WTC11 (cell line): Measurements from ENCODE around the gene IL20RA. TPM values are rescaled to one million over a fixed set of nuclear protein-coding genes. Genes with fewer than 3 reads are reported as not detected.

Experiments used
- ATAC-seq: fragments of 200-7000 bp; cut with Tn5 transposase; 2 replicates; pipeline ENCODE4 v1.10.0; 2021; ENCODE audit warnings: mild to moderate bottlenecking, moderate library complexity
- CTCF ChIA-PET: fragments of 300-600 bp; sonication (Branson Sonifier 250); formaldehyde crosslinking; loops from one replicate; lab custom pipeline; 2021; ENCODE audit warnings: antibody characterized with exemption; lab: Charles Lee
- POLR2A ChIA-PET: fragments of 350-600 bp; sonication (Branson Sonifier 250); formaldehyde crosslinking; loops from one replicate; lab custom pipeline; 2021; ENCODE audit warnings: antibody characterized with exemption; lab: Charles Lee
- DNase-seq: peaks from one replicate; pipeline ENCODE4 v3.0.0; 2021; ENCODE audit warnings: low spot score
- H3K27ac Mint-ChIP-seq: 2 replicates; pipeline ENCODE4 v1.8.0; 2021; ENCODE audit warnings: mixed read lengths
- H3K27me3 Mint-ChIP-seq: 2 replicates; pipeline ENCODE4 v1.8.0; 2021; ENCODE audit warnings: low read depth, mild to moderate bottlenecking, moderate library complexity, mixed read lengths
- H3K36me3 Mint-ChIP-seq: 2 replicates; pipeline ENCODE4 v1.8.0; 2021; ENCODE audit warnings: mixed read lengths
- H3K4me1 Mint-ChIP-seq: 2 replicates; pipeline ENCODE4 v1.8.0; 2022; ENCODE audit warnings: mixed read lengths
- H3K4me3 Mint-ChIP-seq: 2 replicates; pipeline ENCODE4 v1.8.0; 2021; ENCODE audit warnings: mild to moderate bottlenecking, moderate library complexity, mixed read lengths
- H3K9me3 Mint-ChIP-seq: 2 replicates; pipeline ENCODE4 v1.8.0; 2021; ENCODE audit warnings: mixed read lengths
- ATF1 ChIP-seq: sonication (generic); formaldehyde crosslinking; IDR thresholded peaks from 2 replicates; pipeline ENCODE4 v1.8.1; 2023; ENCODE audit warnings: mild to moderate bottlenecking, moderate library complexity, missing genetic modification reagents
- ATF6 ChIP-seq: sonication (generic); formaldehyde crosslinking; IDR thresholded peaks from 2 replicates; pipeline ENCODE4 v1.8.1; 2023; ENCODE audit warnings: mild to moderate bottlenecking, missing genetic modification reagents
- ELF4 ChIP-seq: sonication (generic); formaldehyde crosslinking; IDR thresholded peaks from 2 replicates; pipeline ENCODE4 v1.8.1; 2022; ENCODE audit warnings: low read depth, mild to moderate bottlenecking, moderate library complexity, missing genetic modification reagents
- EMX1 ChIP-seq: fragments of 250-450 bp; sonication (Bioruptor Pico); IDR thresholded peaks from 2 replicates; pipeline ENCODE4 v1.8.0; 2021; ENCODE audit warnings: mild to moderate bottlenecking
- HMGA2 ChIP-seq: fragments of 250-450 bp; sonication (Bioruptor Pico); IDR thresholded peaks from 2 replicates; pipeline ENCODE4 v1.4.0; 2021; ENCODE audit warnings: mild to moderate bottlenecking, moderate library complexity
- IRF2 ChIP-seq: sonication (generic); formaldehyde crosslinking; IDR thresholded peaks from 2 replicates; pipeline ENCODE4 v1.8.0; 2022; ENCODE audit warnings: low read depth, missing genetic modification reagents, borderline replicate concordance
- KAT7 ChIP-seq: sonication (generic); formaldehyde crosslinking; IDR thresholded peaks from 2 replicates; pipeline ENCODE4 v1.8.1; 2023; ENCODE audit warnings: missing genetic modification reagents, mild to moderate bottlenecking, borderline replicate concordance
- MLX ChIP-seq: sonication (generic); formaldehyde crosslinking; IDR thresholded peaks from 2 replicates; pipeline ENCODE4 v1.8.1; 2023; ENCODE audit warnings: mild to moderate bottlenecking, missing genetic modification reagents, moderate library complexity
- NR1H2 ChIP-seq: sonication (generic); formaldehyde crosslinking; IDR thresholded peaks from 2 replicates; pipeline ENCODE4 v1.9.0; 2021; ENCODE audit warnings: mild to moderate bottlenecking, moderate library complexity, missing genetic modification reagents
- SOX15 ChIP-seq: fragments of 250-450 bp; sonication (Bioruptor Pico); IDR thresholded peaks from 2 replicates; pipeline ENCODE4 v1.9.0; 2021; ENCODE audit warnings: mild to moderate bottlenecking
- TCF7 ChIP-seq: sonication (generic); formaldehyde crosslinking; IDR thresholded peaks from 2 replicates; pipeline ENCODE4 v1.8.0; 2022; ENCODE audit warnings: mild to moderate bottlenecking, low read depth, missing genetic modification reagents, moderate library complexity
- ZNF138 ChIP-seq: sonication (generic); formaldehyde crosslinking; conservative IDR thresholded peaks from 2 replicates; pipeline ENCODE4 v1.8.1; 2022; ENCODE audit warnings: mild to moderate bottlenecking, moderate library complexity, missing genetic modification reagents
- ZNF317 ChIP-seq: sonication (generic); formaldehyde crosslinking; IDR thresholded peaks from 2 replicates; pipeline ENCODE4 v1.8.1; 2023; ENCODE audit warnings: low read depth, mild to moderate bottlenecking, moderate library complexity, missing genetic modification reagents, borderline replicate concordance
- total RNA-seq: library from RNA; stranded (reverse); gene quantifications from 3 replicates; pipeline ENCODE4 v1.2.3, GENCODE V29; 2021
- TF ChIP-seq, protein P1 (sequence below): fragments of 200-600 bp; IDR thresholded peaks from 2 replicates; pipeline ENCODE4 v1.8.0; 2022; ENCODE audit warnings: antibody characterized with exemption
- TF ChIP-seq, protein P2 (sequence below): fragments of 250-450 bp; sonication (Bioruptor Pico); IDR thresholded peaks from 2 replicates; pipeline ENCODE4 v1.9.0; 2021; ENCODE audit warnings: moderate library complexity, mild to moderate bottlenecking, inconsistent platforms, borderline replicate concordance
- TF ChIP-seq, protein P3 (sequence below): fragments of 250-450 bp; sonication (Bioruptor Pico); IDR thresholded peaks from 2 replicates; pipeline ENCODE4 v2.1.2; 2022; ENCODE audit warnings: mild to moderate bottlenecking, moderate library complexity
- TF ChIP-seq, protein P4 (sequence below): fragments of 250-450 bp; sonication (Bioruptor Pico); IDR thresholded peaks from 2 replicates; pipeline ENCODE4 v1.9.0; 2021; ENCODE audit warnings: mild to moderate bottlenecking

IL20RA gene
- total RNA-seq, 1 experiment from 2014 or later = 1.3 TPM

- Mint-ChIP-seq H3K4me3 (no peak overlapping the region), H3K27ac (no peak overlapping the region), H3K36me3 (no peaks in the 10 kb centered on the region), H3K9me3 (no peaks in the 10 kb centered on the region), H3K4me1 (peaks cover 35% of the 10 kb centered on the region)
- no peak for DNase-seq
- ATAC-seq = no peak
- ChIA-PET POLR2A (no interaction called here), CTCF (no interaction called here)
- TF ChIP-seq ZNF138 (CRISPR knock-in tag) (no peak), ATF1 (no peak), EMX1 (no peak), HMGA2 (CRISPR knock-in tag) (no peak), ZNF317 (CRISPR knock-in tag) (no peak), IRF2 (no peak), ATF6 (CRISPR knock-in tag) (no peak), ELF4 (CRISPR knock-in tag) (no peak), MLX (CRISPR knock-in tag) (no peak), NR1H2 (CRISPR knock-in tag) (no peak), TCF7 (CRISPR knock-in tag) (no peak)
- TF ChIP-seq, protein P1, sequence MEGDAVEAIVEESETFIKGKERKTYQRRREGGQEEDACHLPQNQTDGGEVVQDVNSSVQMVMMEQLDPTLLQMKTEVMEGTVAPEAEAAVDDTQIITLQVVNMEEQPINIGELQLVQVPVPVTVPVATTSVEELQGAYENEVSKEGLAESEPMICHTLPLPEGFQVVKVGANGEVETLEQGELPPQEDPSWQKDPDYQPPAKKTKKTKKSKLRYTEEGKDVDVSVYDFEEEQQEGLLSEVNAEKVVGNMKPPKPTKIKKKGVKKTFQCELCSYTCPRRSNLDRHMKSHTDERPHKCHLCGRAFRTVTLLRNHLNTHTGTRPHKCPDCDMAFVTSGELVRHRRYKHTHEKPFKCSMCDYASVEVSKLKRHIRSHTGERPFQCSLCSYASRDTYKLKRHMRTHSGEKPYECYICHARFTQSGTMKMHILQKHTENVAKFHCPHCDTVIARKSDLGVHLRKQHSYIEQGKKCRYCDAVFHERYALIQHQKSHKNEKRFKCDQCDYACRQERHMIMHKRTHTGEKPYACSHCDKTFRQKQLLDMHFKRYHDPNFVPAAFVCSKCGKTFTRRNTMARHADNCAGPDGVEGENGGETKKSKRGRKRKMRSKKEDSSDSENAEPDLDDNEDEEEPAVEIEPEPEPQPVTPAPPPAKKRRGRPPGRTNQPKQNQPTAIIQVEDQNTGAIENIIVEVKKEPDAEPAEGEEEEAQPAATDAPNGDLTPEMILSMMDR = no peak
- TF ChIP-seq, protein P2, sequence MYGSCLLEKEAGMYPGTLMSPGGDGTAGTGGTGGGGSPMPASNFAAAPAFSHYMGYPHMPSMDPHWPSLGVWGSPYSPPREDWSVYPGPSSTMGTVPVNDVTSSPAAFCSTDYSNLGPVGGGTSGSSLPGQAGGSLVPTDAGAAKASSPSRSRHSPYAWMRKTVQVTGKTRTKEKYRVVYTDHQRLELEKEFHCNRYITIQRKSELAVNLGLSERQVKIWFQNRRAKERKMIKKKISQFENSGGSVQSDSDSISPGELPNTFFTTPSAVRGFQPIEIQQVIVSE (CRISPR knock-in tag) = no peak
- TF ChIP-seq, all 79 proteins: peak for 0
- H3K27me3 Mint-ChIP-seq = peaks cover 12% of the 10 kb centered on the region
These were observed 60.2 kb downstream of the IL20RA start for GRCh38 chr6:136984578-136984977.

GRCh38 chr6:136983687-136984086 lies 61.1 kb downstream of the IL20RA start:
- no peak for TF ChIP-seq KAT7 (CRISPR knock-in tag)
- TF ChIP-seq, protein P3, sequence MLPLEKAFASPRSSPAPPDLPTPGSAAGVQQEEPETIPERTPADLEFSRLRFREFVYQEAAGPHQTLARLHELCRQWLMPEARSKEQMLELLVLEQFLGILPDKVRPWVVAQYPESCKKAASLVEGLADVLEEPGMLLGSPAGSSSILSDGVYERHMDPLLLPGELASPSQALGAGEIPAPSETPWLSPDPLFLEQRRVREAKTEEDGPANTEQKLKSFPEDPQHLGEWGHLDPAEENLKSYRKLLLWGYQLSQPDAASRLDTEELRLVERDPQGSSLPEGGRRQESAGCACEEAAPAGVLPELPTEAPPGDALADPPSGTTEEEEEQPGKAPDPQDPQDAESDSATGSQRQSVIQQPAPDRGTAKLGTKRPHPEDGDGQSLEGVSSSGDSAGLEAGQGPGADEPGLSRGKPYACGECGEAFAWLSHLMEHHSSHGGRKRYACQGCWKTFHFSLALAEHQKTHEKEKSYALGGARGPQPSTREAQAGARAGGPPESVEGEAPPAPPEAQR = no peak
- TF ChIP-seq, protein P4, sequence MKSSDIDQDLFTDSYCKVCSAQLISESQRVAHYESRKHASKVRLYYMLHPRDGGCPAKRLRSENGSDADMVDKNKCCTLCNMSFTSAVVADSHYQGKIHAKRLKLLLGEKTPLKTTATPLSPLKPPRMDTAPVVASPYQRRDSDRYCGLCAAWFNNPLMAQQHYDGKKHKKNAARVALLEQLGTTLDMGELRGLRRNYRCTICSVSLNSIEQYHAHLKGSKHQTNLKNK (CRISPR knock-in tag) = no peak
- no peak for TF ChIP-seq SOX15 (CRISPR knock-in tag)
- TF ChIP-seq ATF6 (CRISPR knock-in tag) = no peak
- DNase-seq (no peak), ATAC-seq (no peak)
- H3K27ac Mint-ChIP-seq = no peak overlapping the region
- H3K4me3 Mint-ChIP-seq = no peak overlapping the region
- H3K36me3 Mint-ChIP-seq = no peaks in the 10 kb centered on the region
- ChIA-PET CTCF (no interaction called here), POLR2A (no interaction called here)
- H3K4me1 Mint-ChIP-seq = peaks cover 33% of the 10 kb centered on the region
- peaks cover 10% of the 10 kb centered on the region for H3K27me3 Mint-ChIP-seq
- no peaks in the 10 kb centered on the region for H3K9me3 Mint-ChIP-seq
